Measurements from ENCODE around the gene LSM4.
"Not testable (repeated sequence)": the region's sequence is repeated elsewhere in the genome, so short reads cannot be mapped to it uniquely, and the experiment has no call there.

GRCh38 chr19:18324373-18324731 is 1.5 kb upstream of the LSM4 start:
- TF ChIP-seq MAFK (IDR thresholded peaks at IDR 0.05; ENCODE audit: low read depth, low read length); RAD21 (IDR thresholded peaks at IDR 0.05; ENCODE audit: low read length); CTCF (conservative IDR thresholded peaks at IDR 0.05; ENCODE audit: low read depth, low read length); POLR2A (IDR thresholded peaks at IDR 0.05; ENCODE audit: low read depth, low read length); USF2 (IDR thresholded peaks at IDR 0.05; ENCODE audit: low read depth, low read length); CEBPB (IDR thresholded peaks at IDR 0.05; ENCODE audit: low read depth, low read length); RCOR1 (IDR thresholded peaks at IDR 0.05; ENCODE audit: insufficient replicate concordance, low read length); RFX5 (IDR thresholded peaks at IDR 0.05; ENCODE audit: low read depth, low read length); SMC3 (IDR thresholded peaks at IDR 0.05; ENCODE audit: low read depth, low read length); BHLHE40 (IDR thresholded peaks at IDR 0.05; ENCODE audit: low read depth, low read length); FOS (IDR thresholded peaks at IDR 0.05; ENCODE audit: low read depth, low read length); MXI1 (IDR thresholded peaks at IDR 0.05; ENCODE audit: borderline replicate concordance, low read depth, low read length); MAZ (IDR thresholded peaks at IDR 0.05; ENCODE audit: borderline replicate concordance, low read depth, low read length); NFE2L2 (IDR thresholded peaks at IDR 0.05; ENCODE audit: low read depth, low read length): not testable (repeated sequence)

Data from IMR-90 (cell line).